Tibial nerve (tissue), 4 donors: ENCODE data around the gene DBH.

Source experiments
- EP300 ChIP-seq, 2 donors: sonication (generic); formaldehyde crosslinking; IDR thresholded peaks; one replicate each; pipeline ENCODE4 v1.6.1; 2017; ENCODE audit warnings: antibody characterized with exemption in 2 of 2, mild to moderate bottlenecking in 1 of 2
- TF ChIP-seq, protein P1 (sequence below), 5 experiments: fragments of 200-600 bp in 3 of 5; fragments of 450-650 bp in 2 of 5; sonication (generic) in 3 of 5; IDR thresholded peaks; one replicate each; pipeline ENCODE4 v1.5.1; 2016 to 2019; ENCODE audit warnings: antibody characterized with exemption in 5 of 5, mild to moderate bottlenecking in 3 of 5, moderate library complexity in 2 of 5

- TF ChIP-seq, protein P1, sequence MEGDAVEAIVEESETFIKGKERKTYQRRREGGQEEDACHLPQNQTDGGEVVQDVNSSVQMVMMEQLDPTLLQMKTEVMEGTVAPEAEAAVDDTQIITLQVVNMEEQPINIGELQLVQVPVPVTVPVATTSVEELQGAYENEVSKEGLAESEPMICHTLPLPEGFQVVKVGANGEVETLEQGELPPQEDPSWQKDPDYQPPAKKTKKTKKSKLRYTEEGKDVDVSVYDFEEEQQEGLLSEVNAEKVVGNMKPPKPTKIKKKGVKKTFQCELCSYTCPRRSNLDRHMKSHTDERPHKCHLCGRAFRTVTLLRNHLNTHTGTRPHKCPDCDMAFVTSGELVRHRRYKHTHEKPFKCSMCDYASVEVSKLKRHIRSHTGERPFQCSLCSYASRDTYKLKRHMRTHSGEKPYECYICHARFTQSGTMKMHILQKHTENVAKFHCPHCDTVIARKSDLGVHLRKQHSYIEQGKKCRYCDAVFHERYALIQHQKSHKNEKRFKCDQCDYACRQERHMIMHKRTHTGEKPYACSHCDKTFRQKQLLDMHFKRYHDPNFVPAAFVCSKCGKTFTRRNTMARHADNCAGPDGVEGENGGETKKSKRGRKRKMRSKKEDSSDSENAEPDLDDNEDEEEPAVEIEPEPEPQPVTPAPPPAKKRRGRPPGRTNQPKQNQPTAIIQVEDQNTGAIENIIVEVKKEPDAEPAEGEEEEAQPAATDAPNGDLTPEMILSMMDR (IDR thresholded peaks at IDR 0.05), result no peak
- TF ChIP-seq EP300 (IDR thresholded peaks at IDR 0.05), result no peak
Measured at GRCh38 chr9:133629221-133630110, 6.7 kb upstream of the DBH start.
